HUDEP-2 (cell line): ENCODE measurements around the gene ATP6V1G2.

Source experiments
- DNase-seq, 76 experiments: peaks; one replicate each; lab custom pipeline; 2025; ENCODE audit not compliant: unreplicated experiment in 76 of 76; lab: John Stamatoyannopoulos, UW

The ATP6V1G2 gene

DNA sequence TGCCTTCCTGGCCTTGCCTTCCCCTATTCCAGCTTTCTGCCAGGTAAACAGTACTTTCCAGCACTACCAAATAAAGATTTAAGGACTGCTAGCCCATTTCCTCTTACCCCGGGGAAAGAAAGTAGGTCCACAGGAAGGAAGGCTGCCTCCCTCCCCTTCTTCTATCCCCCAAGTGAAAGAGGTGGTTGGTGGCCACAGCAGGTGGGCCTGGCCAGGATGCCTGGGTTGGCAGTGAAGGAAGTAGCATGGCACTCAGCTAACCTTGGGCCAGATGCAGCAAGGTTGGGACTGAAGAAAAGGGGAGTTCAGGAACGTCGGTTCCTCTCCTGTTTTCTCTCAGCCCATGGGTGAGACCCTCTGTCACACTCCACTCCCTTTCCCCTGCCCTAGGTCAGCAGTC, 9.9 kb upstream of the ATP6V1G2 start:
- no peak for DNase-seq

GRCh38 chr6:31551371-31551770, 5.0 kb upstream of the ATP6V1G2 start:
- peak in 32 of 76 experiments; percentile 7 to 55 (median 34) for DNase-seq

- DNase-seq, result no peak
Measured at GRCh38 chr6:31548544-31548873, 2.1 kb upstream of the ATP6V1G2 start.

GRCh38 chr6:31547727-31548543, 1.5 kb upstream of the ATP6V1G2 start:
- DNase-seq, result no peak

- peak in 75 of 76 experiments; percentile 38 to 98 (median 94) for DNase-seq
Measured at GRCh38 chr6:31546958-31547726, 734 bp upstream of the ATP6V1G2 start, which contains the start of gene NFKBIL1. NFKBIL1 (plus strand) TSS chr6:31547608; CDS start chr6:31547695, 87 bp downstream.

GRCh38 chr6:31545291-31545690, 1.1 kb downstream of the ATP6V1G2 start:
- no peak for DNase-seq

GRCh38 chr6:31544676-31545075, 1.7 kb downstream of the ATP6V1G2 start:
- no peak for DNase-seq

- DNase-seq, result no peak
Measured at GRCh38 chr6:31543639-31544038, 2.8 kb downstream of the ATP6V1G2 start.

DNA sequence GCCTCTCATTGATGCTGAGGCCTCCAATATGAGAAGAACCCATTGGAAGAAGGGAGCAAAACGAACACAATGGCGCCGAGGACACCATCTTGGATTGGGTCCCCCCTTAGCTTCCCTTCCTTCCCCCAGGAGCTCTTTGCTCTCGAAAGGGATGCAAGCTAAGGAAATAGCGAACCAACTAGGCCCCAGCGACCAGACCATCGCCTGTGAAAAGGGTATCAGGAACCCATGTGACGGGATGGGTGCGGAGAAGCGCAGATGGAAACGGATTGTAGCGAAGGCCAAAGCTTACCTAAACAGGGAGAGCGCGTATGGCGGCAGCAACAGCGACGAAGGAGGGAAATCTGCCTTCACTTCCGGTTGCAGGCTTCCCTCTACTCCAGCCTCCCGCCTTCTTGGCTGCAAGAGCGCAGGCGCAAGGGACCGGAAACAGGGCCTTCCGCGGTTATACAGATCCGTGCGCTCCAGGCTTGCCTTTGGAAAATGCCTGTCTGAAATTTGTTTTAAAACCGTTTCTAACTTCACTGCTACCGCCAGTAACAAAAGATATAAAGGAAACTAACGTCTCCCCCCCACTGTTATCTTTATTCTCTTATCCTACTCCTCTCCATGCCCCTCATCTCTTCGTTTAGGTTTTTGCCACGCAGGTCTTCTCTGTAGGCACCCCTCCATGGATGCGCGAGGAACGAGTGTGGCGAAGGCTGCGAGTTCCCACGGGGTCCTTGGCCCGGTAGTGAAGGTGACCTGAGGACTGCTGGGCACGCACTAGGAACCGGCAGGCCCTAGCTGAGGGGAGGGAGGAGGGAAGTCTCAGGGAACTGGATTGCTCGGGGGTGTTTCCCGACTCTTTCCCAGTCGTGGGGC, 4.5 kb downstream of the ATP6V1G2 start, which contains the start of gene DDX39B:
TSS of gene DDX39B (minus strand) at position 346 of the 864 bp plus-strand sequence. CDS start 1,471 bp downstream, outside the sequence.
- DNase-seq, result peak; percentile 51 to 98 (median 95)

DNA sequence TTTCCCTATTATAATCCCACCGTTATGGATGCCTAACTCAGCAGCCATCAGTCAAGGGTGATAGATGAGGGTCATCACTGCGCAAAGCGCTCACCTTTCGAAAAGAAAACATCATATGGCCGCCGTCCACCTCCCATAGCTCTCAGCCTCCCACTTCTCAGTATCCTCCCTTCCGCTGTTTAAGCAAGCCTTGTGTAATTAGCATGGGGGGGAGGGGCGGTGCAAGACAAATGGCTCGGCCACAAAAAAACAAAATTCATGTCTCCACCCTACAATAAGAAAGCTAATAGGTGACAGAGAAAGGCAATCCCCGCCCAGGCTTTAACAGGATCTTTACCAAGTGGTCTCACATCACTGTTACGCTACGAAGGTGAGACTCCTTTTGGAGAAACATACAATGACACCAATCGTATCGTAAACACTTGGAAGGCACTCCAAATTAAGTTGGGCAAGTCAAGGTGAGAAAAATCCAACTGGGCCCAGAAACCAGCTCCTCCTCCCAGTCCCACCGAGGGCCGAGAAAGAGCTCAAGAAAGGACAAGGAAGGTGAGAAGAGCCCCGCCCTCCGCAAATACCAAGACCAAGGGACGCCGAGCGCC, 5.2 kb downstream of the ATP6V1G2 start:
- peak in 51 of 76 experiments; percentile 24 to 77 (median 55) for DNase-seq

DNA sequence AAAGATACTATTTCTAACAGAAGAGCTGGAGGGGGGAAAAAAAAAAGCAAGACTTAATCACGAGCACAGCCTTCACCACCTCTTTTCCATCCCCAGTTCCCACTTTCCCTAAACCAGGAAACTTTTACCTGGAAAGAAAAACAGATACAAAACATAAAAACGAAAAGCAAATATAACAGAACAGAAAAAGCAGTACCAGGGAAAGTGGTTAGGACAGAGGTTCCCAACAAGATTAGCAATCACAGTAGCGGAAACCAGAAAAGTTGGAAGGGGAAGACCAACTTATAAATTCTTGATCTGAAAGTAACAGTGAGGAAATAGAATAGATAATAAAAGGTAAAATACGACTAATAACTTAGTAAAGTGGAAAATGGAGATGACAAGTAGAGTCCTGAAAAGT, 5.8 kb downstream of the ATP6V1G2 start:
- DNase-seq, result no peak

DNA sequence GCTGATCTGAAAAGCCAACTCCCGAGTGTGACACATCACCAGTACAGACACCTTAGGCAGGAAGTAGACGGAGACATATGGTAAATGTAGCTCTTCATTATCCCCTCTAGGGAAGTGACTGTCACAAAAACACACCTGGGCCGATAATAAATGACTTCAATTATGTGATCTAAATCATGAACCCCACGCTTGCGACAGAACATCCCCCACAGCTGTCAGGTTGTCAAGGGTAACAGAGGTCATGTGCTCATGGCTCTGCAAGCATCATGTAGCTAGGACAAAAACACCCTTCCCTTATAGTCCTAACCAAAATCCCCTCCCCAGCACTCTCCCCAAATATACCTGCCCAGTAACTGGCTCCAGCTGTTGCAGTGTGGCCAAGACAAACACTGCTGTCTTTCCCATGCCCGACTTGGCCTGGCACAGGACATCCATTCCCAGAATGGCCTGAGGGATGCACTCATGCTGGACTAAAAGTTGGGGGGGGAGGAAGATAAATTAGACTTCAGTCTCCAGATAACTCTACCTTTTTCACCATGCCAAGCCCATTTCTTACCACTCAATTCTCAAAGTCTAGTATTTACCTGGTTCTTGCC, 7.5 kb downstream of the ATP6V1G2 start:
- no peak for DNase-seq

DNA sequence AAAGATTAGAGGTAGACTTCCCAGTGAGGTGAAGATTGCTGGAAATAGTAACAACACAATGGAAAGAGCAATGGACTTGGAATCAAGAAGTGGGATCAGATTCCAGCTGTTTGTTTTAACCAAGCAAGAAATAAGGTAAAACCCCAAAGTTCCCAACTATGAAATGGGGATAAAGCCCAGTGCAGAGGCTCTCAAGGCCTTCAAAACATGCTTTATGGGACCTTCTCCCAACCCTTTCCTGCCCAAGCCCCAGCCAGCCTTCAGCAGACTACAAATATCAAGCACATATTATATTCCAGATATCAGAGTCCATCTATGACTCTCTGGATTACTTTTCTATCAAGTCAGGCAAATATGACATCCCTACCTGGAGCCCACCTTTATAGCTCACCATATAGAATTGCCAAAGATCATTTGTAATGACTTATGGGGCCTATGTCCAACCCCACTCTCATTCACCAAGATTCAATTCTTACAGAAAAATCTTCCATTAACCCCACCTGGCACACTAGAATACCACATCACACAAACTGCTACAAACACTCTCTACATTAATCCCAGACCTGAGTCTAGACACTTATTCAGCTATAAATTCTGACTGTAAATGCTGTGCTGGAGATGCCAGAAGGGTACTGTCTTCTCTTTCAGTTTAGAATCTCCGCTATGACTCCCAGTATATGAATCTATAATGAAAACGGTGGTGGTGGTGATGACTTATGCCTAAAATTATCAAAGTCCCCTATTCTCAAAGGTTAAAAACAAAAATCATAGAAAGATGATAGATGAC, 10.7 kb downstream of the ATP6V1G2 start:
- no peak for DNase-seq

DNA sequence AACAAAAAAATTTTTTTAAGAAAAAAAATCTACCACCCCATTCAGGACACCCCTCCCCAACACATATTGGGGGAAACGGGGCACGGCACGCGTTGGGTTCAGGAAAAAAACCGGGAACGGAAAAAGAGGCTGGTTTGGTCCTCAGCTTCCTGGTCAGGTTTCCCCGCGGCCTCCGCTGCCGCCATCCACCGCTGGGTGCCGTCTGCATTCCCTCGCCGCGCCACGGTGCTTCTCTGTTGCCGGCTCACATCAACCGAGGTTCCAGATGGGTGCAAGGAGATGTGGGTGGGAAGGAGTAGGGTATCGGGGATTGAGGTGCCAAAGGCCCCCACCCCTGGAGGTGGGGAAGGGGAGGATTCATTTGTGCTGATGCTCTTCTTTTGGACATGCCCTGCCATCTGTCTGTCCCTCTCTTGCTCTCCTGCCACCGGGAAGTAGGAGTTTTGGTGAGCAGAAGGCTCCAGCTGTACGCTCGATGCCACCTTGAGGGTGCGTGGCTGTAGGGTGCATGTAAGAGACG, 11.8 kb downstream of the ATP6V1G2 start:
- no peak for DNase-seq

DNA sequence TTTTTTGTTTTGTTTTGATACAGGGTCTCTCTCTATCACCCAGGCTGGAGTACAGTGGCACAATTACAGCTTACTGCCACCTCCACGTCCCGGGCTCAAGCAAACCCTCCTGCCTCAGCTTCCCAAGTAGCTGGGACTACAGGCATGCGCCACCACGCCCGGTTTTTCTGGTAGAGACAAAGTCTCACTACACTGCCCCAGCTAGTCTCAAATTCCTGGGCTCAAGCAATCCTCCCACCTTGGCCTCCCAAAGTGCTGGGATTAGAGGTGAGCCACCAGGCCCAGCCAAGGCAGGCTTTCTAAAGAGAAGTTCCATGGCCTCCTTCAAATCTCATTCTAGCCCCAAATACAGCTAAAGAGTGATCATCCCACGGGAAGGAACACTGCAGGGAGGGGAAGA, 12.4 kb downstream of the ATP6V1G2 start:
- DNase-seq, result no peak

DNA sequence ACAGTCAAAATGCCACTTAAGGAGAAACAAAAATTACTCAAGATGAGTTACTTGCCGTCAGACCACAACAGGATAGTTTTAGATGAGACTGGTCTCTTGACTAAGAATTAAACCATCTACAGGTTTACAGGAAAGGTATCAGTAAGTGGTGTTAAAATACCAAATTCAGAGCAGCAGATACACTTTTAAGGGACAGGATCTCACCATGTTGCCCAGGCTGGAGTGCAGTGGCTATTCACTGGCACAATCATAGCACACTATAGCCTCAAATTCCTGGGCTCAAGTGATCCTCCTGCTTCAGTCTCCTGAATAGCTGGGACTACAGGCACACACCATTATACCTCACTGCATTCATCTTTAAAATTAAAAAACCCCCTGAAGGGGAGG, 13.0 kb downstream of the ATP6V1G2 start:
- no peak for DNase-seq

GRCh38 chr6:31532644-31533454, 13.6 kb downstream of the ATP6V1G2 start:
- no peak for DNase-seq
